ENCODE measurements around the gene ZNF778. TPM values are rescaled to one million over a fixed set of nuclear protein-coding genes. Genes with fewer than 3 reads are reported as not detected.

Gene ZNF778
- total and polyA plus RNA-seq, 2 of the 13 experiments (the other 11 are each of a cell fraction or from before 2014, with no cell fraction given), result 3.8 to 7.2 TPM

DNA sequence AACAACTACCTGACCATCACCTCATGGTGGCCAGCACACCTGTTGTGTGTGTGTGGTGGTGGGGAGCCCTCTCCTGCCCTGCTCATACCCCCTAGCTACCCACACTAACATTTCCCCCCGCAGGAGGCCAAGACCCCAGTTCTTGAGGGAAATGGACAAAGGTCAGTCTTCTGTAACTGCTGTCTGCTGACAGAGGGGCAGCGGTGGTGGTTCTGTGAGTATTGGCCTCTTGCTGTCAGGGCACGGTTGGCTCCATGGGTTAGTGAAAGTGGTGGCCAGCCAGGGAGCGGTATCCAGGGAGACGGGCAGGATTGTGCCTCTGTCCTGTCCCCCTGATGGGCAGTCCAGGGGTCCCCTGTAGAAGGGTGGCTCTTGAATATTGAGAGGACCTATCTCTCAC is 26.2 kb downstream of the ZNF778 start:
- Histone ChIP-seq H3K36me3 (replicated peaks in 1 of 2; ENCODE audit: control insufficient read depth in 1 of 2, insufficient read depth in 2 of 2, low read length in 2 of 2) (no peaks in the 10 kb centered on the region), H3K79me2 (ENCODE audit: insufficient read depth, low read length) (peaks cover 8% of the 10 kb centered on the region), H3K27ac (ENCODE audit: extremely low read length, insufficient read depth, low read length) (peak overlapping the region; percentile 49), H2AFZ (ENCODE audit: low read length) (no peak overlapping the region), H3K4me1 (ENCODE audit: insufficient read depth, low read length) (peaks cover 53% of the 10 kb centered on the region), H3K4me3 (replicated peaks in 1 of 3; ENCODE audit: insufficient read depth in 1 of 3, low read depth in 2 of 3, low read length in 3 of 3) (peak overlapping the region in 1 of 3 experiments; percentile 23; a peak in 1 of 6 replicates), H3K27me3 (ENCODE audit: control insufficient read depth in 1 of 2, insufficient read depth in 2 of 2, low read length in 2 of 2) (no peaks in the 10 kb centered on the region; a peak in 1 of 5 replicates), H3K9ac (ENCODE audit: insufficient read depth, low read depth, low read length) (peak overlapping the region; percentile 42; the same call in 1 of the 2 replicates), H4K20me1 (ENCODE audit: insufficient read depth, low read length) (no peaks in the 10 kb centered on the region), H3K9me3 (ENCODE audit: low read length) (no peaks in the 10 kb centered on the region), H3K4me2 (ENCODE audit: low read depth, low read length) (peak overlapping the region; percentile 64)
- POLR2A ChIA-PET, result interaction anchor here (0.8 to 6.6 kb wide), 2 partner anchors 18 to 26 kb away, joined by 3 to 78 read pairs; partner anchors contain the start of gene ZNF778
- no peak for FAIRE-seq
- in situ Hi-C loops (cut with HindIII; ENCODE audit: extremely low pct_ligation_motif_present, low pct_unique_long_range_greater_than_20kb), result no loop called here
- ATAC-seq, result no peak
- DNase-seq (ENCODE audit: low spot score), result no peak
- no TSS peak for BruUV-seq (replicated peaks)
- 31% methylated on average over 4 of the region's 5 CpGs for WGBS (ENCODE audit: low lambda C conversion rate)
- intact Hi-C loops (cut with micrococcal nuclease; ENCODE audit: unreplicated experiment), result loop anchor here (5.0 kb wide), 1 partner anchor 264 kb away; the partner anchor contains the start of gene SPG7
- CTCF ChIA-PET (ENCODE audit: low intra/inter-chr PET ratio, low total read pairs), result no interaction called here
- TF ChIP-seq SALL1 (CRISPR knock-in tag; IDR thresholded peaks at IDR 0.05) (0 out of 2 replicates have a peak, but pooled peaks have one; percentile 24), NFE2L1 (CRISPR knock-in tag; IDR thresholded peaks at IDR 0.05; ENCODE audit: borderline replicate concordance) (no peak), ARID4A (CRISPR knock-in tag; IDR thresholded peaks at IDR 0.05; ENCODE audit: borderline replicate concordance) (peak; percentile 52; the same call in 1 of the 2 replicates), HNF4G (IDR thresholded peaks at IDR 0.05; ENCODE audit: borderline replicate concordance, low read depth, low read length) (0 out of 2 replicates have a peak, but pooled peaks have one; percentile 7), HNF4G (CRISPR knock-in tag; IDR thresholded peaks at IDR 0.05; ENCODE audit: borderline replicate concordance, low read depth) (no peak), ZNF558 (CRISPR knock-in tag; IDR thresholded peaks at IDR 0.05; ENCODE audit: borderline replicate concordance) (peak; percentile 40; the same call in 1 of the 2 replicates), BRCA1 (CRISPR knock-in tag; IDR thresholded peaks at IDR 0.05) (no peak), ZNF572 (CRISPR knock-in tag; IDR thresholded peaks at IDR 0.05) (0 out of 2 replicates have a peak, but pooled peaks have one; percentile 5), REL (CRISPR knock-in tag; conservative IDR thresholded peaks at IDR 0.05) (no peak), RCOR2 (CRISPR knock-in tag; IDR thresholded peaks at IDR 0.05) (no peak), PLSCR1 (CRISPR knock-in tag; IDR thresholded peaks at IDR 0.05; ENCODE audit: borderline replicate concordance) (no peak)
- TF ChIP-seq, protein P1, sequence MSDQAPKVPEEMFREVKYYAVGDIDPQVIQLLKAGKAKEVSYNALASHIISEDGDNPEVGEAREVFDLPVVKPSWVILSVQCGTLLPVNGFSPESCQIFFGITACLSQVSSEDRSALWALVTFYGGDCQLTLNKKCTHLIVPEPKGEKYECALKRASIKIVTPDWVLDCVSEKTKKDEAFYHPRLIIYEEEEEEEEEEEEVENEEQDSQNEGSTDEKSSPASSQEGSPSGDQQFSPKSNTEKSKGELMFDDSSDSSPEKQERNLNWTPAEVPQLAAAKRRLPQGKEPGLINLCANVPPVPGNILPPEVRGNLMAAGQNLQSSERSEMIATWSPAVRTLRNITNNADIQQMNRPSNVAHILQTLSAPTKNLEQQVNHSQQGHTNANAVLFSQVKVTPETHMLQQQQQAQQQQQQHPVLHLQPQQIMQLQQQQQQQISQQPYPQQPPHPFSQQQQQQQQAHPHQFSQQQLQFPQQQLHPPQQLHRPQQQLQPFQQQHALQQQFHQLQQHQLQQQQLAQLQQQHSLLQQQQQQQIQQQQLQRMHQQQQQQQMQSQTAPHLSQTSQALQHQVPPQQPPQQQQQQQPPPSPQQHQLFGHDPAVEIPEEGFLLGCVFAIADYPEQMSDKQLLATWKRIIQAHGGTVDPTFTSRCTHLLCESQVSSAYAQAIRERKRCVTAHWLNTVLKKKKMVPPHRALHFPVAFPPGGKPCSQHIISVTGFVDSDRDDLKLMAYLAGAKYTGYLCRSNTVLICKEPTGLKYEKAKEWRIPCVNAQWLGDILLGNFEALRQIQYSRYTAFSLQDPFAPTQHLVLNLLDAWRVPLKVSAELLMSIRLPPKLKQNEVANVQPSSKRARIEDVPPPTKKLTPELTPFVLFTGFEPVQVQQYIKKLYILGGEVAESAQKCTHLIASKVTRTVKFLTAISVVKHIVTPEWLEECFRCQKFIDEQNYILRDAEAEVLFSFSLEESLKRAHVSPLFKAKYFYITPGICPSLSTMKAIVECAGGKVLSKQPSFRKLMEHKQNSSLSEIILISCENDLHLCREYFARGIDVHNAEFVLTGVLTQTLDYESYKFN (CRISPR knock-in tag; conservative IDR thresholded peaks at IDR 0.05), result peak; percentile 31; the same call in 1 of the 2 replicates
- TF ChIP-seq, protein P2, sequence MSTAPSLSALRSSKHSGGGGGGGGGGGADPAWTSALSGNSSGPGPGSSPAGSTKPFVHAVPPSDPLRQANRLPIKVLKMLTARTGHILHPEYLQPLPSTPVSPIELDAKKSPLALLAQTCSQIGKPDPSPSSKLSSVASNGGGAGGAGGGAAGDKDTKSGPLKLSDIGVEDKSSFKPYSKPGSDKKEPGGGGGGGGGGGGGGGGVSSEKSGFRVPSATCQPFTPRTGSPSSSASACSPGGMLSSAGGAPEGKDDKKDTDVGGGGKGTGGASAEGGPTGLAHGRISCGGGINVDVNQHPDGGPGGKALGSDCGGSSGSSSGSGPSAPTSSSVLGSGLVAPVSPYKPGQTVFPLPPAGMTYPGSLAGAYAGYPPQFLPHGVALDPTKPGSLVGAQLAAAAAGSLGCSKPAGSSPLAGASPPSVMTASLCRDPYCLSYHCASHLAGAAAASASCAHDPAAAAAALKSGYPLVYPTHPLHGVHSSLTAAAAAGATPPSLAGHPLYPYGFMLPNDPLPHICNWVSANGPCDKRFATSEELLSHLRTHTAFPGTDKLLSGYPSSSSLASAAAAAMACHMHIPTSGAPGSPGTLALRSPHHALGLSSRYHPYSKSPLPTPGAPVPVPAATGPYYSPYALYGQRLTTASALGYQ (CRISPR knock-in tag; IDR thresholded peaks at IDR 0.05), result no peak

Data from HepG2 (cell line).